ENCODE results near the gene FZR1. TPM values are rescaled to one million over a fixed set of nuclear protein-coding genes. Genes with fewer than 3 reads are reported as not detected.

Gene FZR1
- total and polyA plus RNA-seq, 2 experiments from 2014 or later = 16.1 to 39.2 TPM

DNA sequence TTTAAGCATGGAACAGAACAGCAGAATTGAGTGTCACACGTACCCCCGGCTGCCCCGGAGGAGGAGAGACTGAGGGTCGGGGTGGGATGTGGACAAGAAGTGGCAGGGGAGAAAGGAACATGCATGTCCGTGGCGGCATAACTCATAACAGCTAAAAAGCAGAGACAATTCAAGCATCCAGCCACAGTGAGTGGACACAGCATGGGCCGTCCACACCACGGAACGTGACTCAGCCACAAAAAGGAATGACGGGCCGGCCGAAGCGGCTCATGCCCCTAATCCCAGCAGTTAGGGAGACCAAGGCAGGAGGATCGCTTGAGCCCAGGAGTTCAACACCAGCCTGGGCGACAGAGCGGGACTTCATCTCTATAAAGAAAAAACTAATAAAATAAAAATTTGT, 13.2 kb upstream of the FZR1 start (continued):
- TF ChIP-seq, protein P1, sequence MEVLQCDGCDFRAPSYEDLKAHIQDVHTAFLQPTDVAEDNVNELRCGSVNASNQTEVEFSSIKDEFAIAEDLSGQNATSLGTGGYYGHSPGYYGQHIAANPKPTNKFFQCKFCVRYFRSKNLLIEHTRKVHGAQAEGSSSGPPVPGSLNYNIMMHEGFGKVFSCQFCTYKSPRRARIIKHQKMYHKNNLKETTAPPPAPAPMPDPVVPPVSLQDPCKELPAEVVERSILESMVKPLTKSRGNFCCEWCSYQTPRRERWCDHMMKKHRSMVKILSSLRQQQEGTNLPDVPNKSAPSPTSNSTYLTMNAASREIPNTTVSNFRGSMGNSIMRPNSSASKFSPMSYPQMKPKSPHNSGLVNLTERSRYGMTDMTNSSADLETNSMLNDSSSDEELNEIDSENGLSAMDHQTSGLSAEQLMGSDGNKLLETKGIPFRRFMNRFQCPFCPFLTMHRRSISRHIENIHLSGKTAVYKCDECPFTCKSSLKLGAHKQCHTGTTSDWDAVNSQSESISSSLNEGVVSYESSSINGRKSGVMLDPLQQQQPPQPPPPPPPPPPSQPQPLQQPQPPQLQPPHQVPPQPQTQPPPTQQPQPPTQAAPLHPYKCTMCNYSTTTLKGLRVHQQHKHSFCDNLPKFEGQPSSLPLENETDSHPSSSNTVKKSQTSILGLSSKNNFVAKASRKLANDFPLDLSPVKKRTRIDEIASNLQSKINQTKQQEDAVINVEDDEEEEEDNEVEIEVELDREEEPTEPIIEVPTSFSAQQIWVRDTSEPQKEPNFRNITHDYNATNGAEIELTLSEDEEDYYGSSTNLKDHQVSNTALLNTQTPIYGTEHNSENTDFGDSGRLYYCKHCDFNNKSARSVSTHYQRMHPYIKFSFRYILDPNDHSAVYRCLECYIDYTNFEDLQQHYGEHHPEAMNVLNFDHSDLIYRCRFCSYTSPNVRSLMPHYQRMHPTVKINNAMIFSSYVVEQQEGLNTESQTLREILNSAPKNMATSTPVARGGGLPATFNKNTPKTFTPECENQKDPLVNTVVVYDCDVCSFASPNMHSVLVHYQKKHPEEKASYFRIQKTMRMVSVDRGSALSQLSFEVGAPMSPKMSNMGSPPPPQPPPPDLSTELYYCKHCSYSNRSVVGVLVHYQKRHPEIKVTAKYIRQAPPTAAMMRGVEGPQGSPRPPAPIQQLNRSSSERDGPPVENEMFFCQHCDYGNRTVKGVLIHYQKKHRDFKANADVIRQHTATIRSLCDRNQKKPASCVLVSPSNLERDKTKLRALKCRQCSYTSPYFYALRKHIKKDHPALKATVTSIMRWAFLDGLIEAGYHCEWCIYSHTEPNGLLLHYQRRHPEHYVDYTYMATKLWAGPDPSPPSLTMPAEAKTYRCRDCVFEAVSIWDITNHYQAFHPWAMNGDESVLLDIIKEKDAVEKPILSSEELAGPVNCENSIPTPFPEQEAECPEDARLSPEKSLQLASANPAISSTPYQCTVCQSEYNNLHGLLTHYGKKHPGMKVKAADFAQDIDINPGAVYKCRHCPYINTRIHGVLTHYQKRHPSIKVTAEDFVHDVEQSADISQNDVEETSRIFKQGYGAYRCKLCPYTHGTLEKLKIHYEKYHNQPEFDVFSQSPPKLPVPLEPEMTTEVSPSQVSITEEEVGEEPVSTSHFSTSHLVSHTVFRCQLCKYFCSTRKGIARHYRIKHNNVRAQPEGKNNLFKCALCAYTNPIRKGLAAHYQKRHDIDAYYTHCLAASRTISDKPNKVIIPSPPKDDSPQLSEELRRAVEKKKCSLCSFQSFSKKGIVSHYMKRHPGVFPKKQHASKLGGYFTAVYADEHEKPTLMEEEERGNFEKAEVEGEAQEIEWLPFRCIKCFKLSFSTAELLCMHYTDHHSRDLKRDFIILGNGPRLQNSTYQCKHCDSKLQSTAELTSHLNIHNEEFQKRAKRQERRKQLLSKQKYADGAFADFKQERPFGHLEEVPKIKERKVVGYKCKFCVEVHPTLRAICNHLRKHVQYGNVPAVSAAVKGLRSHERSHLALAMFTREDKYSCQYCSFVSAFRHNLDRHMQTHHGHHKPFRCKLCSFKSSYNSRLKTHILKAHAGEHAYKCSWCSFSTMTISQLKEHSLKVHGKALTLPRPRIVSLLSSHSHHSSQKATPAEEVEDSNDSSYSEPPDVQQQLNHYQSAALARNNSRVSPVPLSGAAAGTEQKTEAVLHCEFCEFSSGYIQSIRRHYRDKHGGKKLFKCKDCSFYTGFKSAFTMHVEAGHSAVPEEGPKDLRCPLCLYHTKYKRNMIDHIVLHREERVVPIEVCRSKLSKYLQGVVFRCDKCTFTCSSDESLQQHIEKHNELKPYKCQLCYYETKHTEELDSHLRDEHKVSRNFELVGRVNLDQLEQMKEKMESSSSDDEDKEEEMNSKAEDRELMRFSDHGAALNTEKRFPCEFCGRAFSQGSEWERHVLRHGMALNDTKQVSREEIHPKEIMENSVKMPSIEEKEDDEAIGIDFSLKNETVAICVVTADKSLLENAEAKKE (CRISPR knock-in tag; IDR thresholded peaks at IDR 0.05) = no peak
- TF ChIP-seq NANOG (IDR thresholded peaks at IDR 0.05; ENCODE audit: borderline replicate concordance) (no peak), ZNF114 (CRISPR knock-in tag; IDR thresholded peaks at IDR 0.05) (no peak), EZH2 (IDR thresholded peaks at IDR 0.05; ENCODE audit: low read depth, unreplicated experiment) (no peak), POLR2AphosphoS5 (IDR thresholded peaks at IDR 0.05; ENCODE audit: low read depth) (no peak), JUNB (IDR thresholded peaks at IDR 0.05; ENCODE audit: unreplicated experiment) (no peak)
- TF ChIP-seq, protein P2, sequence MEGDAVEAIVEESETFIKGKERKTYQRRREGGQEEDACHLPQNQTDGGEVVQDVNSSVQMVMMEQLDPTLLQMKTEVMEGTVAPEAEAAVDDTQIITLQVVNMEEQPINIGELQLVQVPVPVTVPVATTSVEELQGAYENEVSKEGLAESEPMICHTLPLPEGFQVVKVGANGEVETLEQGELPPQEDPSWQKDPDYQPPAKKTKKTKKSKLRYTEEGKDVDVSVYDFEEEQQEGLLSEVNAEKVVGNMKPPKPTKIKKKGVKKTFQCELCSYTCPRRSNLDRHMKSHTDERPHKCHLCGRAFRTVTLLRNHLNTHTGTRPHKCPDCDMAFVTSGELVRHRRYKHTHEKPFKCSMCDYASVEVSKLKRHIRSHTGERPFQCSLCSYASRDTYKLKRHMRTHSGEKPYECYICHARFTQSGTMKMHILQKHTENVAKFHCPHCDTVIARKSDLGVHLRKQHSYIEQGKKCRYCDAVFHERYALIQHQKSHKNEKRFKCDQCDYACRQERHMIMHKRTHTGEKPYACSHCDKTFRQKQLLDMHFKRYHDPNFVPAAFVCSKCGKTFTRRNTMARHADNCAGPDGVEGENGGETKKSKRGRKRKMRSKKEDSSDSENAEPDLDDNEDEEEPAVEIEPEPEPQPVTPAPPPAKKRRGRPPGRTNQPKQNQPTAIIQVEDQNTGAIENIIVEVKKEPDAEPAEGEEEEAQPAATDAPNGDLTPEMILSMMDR (conservative IDR thresholded peaks at IDR 0.05; ENCODE audit: low read depth in 2 of 2) = no peak
- TF ChIP-seq, protein P3, sequence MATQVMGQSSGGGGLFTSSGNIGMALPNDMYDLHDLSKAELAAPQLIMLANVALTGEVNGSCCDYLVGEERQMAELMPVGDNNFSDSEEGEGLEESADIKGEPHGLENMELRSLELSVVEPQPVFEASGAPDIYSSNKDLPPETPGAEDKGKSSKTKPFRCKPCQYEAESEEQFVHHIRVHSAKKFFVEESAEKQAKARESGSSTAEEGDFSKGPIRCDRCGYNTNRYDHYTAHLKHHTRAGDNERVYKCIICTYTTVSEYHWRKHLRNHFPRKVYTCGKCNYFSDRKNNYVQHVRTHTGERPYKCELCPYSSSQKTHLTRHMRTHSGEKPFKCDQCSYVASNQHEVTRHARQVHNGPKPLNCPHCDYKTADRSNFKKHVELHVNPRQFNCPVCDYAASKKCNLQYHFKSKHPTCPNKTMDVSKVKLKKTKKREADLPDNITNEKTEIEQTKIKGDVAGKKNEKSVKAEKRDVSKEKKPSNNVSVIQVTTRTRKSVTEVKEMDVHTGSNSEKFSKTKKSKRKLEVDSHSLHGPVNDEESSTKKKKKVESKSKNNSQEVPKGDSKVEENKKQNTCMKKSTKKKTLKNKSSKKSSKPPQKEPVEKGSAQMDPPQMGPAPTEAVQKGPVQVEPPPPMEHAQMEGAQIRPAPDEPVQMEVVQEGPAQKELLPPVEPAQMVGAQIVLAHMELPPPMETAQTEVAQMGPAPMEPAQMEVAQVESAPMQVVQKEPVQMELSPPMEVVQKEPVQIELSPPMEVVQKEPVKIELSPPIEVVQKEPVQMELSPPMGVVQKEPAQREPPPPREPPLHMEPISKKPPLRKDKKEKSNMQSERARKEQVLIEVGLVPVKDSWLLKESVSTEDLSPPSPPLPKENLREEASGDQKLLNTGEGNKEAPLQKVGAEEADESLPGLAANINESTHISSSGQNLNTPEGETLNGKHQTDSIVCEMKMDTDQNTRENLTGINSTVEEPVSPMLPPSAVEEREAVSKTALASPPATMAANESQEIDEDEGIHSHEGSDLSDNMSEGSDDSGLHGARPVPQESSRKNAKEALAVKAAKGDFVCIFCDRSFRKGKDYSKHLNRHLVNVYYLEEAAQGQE (IDR thresholded peaks at IDR 0.05; ENCODE audit: unreplicated experiment) = no peak
